ENCODE data around the gene PHACTR1.

GRCh38 chr6:13305288-13305687 is 588.7 kb downstream of the PHACTR1 start:
- TF ChIP-seq CTCF (conservative IDR thresholded peaks at IDR 0.05 in 1 of 2, IDR thresholded peaks at IDR 0.05 in 1 of 2; ENCODE audit: low read depth in 1 of 2, low read length in 2 of 2) = no peak
- TF ChIP-seq EZH2 (IDR thresholded peaks at IDR 0.05; ENCODE audit: low read length, missing control alignments) = no peak

Data from fibroblast of lung (primary cell).